B cell (primary cell): ENCODE measurements around the gene GAD2.

Experiments
- CTCF ChIP-seq: fragments of 200-600 bp; IDR thresholded peaks from one replicate; pipeline ENCODE4 v1.8.0; 2022; ENCODE audit warnings: antibody characterized with exemption, mild to moderate bottlenecking
- EZH2 ChIP-seq: IDR thresholded peaks from 2 replicates; pipeline ENCODE4 v1.6.1; 2012; ENCODE audit warnings: borderline replicate concordance, low read depth, mild to moderate bottlenecking, moderate library complexity, low read length; ENCODE audit not compliant: insufficient read depth, poor library complexity, severe bottlenecking

- TF ChIP-seq CTCF (no peak), EZH2 (no peak)
These were observed 33.1 kb downstream of the GAD2 start for GRCh38 chr10:26249681-26250080.
